Uterus (tissue), 4 donors: ENCODE results near the gene ORM1. TPM values are rescaled to one million over a fixed set of nuclear protein-coding genes. Genes with fewer than 3 reads are reported as not detected.

ENCODE experiments used
- DNase-seq, 2 donors: peaks; one replicate each; pipeline ENCODE4 v3.0.0-alpha.2; 2019 to 2020
- H3K27ac ChIP-seq, 2 donors: fragments of 200-600 bp; sonication (generic); 1 replicate in 1 of 2; 2 replicates in 1 of 2; pipeline ENCODE4 v1.5.1; 2016 to 2018
- H3K27me3 ChIP-seq, 2 donors: fragments of 200-600 bp; sonication (generic); one replicate each; pipeline ENCODE4 v1.5.1; 2018 to 2019; ENCODE audit warnings: control low read depth in 1 of 2
- H3K36me3 ChIP-seq, 2 donors: fragments of 200-600 bp; sonication (generic); one replicate each; pipeline ENCODE4 v1.5.1; 2019; ENCODE audit warnings: control low read depth in 1 of 2
- H3K4me1 ChIP-seq, 2 donors: fragments of 200-600 bp; sonication (generic); one replicate each; pipeline ENCODE4 v1.5.1; 2018 to 2019; ENCODE audit warnings: control low read depth in 1 of 2
- H3K4me3 ChIP-seq, 2 donors: fragments of 200-600 bp; sonication (generic); 1 replicate in 1 of 2; 2 replicates in 1 of 2; pipeline ENCODE4 v1.5.1; 2018 to 2019; ENCODE audit warnings: mild to moderate bottlenecking in 1 of 2
- H3K9me3 ChIP-seq, 2 donors: fragments of 200-600 bp; sonication (generic); one replicate each; pipeline ENCODE4 v1.5.1; 2019; ENCODE audit warnings: control low read depth in 1 of 2
- POLR2A ChIP-seq, 2 donors: fragments of 450-650 bp; IDR thresholded peaks; one replicate each; pipeline ENCODE4 v1.6.1; 2016; ENCODE audit warnings: antibody characterized with exemption in 2 of 2, mild to moderate bottlenecking in 1 of 2, moderate library complexity in 1 of 2
- intact Hi-C: fragments of 100-400 bp; cut with DNase I; formaldehyde crosslinking; loops from one replicate; pipeline ENCODE4 v1.15.1; 2023; ENCODE audit warnings: low total_unique reads
- total RNA-seq, 4 donors: library from RNA; depleted of rRNA in 3 of 4; stranded (reverse); fragments of >200 nt in 3 of 4; gene quantifications; one replicate each; pipeline versions ENCODE4 v1.1.0 to v1.2.4, GENCODE V29; 2014 to 2023
- TF ChIP-seq, protein P1 (sequence below), 4 experiments: fragments of 200-600 bp in 2 of 4; fragments of 450-650 bp in 2 of 4; sonication (generic) in 2 of 4; IDR thresholded peaks; one replicate each; pipeline ENCODE4 v1.5.1; 2016 to 2019; ENCODE audit warnings: antibody characterized with exemption in 4 of 4, mild to moderate bottlenecking in 2 of 4, moderate library complexity in 1 of 4
- donor health status: DM: yes; HTN: yes; CAD: no.

ORM1 gene
- total RNA-seq, 4 donors from 2014 or later: 1.9 to 2.4 TPM; not detected in 2

GRCh38 chr9:114284316-114285060 is 38.4 kb upstream of the ORM1 start:
- Histone ChIP-seq H3K27me3 (no peaks in the 10 kb centered on the region), H3K27ac (no peak overlapping the region), H3K36me3 (no peaks in the 10 kb centered on the region), H3K4me1 (no peaks in the 10 kb centered on the region), H3K9me3 (no peaks in the 10 kb centered on the region), H3K4me3 (no peak overlapping the region)
- intact Hi-C loops: no loop called here
- peak; percentile 10 to 11 for DNase-seq
- TF ChIP-seq POLR2A (IDR thresholded peaks at IDR 0.05): no peak
- TF ChIP-seq, protein P1, sequence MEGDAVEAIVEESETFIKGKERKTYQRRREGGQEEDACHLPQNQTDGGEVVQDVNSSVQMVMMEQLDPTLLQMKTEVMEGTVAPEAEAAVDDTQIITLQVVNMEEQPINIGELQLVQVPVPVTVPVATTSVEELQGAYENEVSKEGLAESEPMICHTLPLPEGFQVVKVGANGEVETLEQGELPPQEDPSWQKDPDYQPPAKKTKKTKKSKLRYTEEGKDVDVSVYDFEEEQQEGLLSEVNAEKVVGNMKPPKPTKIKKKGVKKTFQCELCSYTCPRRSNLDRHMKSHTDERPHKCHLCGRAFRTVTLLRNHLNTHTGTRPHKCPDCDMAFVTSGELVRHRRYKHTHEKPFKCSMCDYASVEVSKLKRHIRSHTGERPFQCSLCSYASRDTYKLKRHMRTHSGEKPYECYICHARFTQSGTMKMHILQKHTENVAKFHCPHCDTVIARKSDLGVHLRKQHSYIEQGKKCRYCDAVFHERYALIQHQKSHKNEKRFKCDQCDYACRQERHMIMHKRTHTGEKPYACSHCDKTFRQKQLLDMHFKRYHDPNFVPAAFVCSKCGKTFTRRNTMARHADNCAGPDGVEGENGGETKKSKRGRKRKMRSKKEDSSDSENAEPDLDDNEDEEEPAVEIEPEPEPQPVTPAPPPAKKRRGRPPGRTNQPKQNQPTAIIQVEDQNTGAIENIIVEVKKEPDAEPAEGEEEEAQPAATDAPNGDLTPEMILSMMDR (IDR thresholded peaks at IDR 0.05): no peak

DNA sequence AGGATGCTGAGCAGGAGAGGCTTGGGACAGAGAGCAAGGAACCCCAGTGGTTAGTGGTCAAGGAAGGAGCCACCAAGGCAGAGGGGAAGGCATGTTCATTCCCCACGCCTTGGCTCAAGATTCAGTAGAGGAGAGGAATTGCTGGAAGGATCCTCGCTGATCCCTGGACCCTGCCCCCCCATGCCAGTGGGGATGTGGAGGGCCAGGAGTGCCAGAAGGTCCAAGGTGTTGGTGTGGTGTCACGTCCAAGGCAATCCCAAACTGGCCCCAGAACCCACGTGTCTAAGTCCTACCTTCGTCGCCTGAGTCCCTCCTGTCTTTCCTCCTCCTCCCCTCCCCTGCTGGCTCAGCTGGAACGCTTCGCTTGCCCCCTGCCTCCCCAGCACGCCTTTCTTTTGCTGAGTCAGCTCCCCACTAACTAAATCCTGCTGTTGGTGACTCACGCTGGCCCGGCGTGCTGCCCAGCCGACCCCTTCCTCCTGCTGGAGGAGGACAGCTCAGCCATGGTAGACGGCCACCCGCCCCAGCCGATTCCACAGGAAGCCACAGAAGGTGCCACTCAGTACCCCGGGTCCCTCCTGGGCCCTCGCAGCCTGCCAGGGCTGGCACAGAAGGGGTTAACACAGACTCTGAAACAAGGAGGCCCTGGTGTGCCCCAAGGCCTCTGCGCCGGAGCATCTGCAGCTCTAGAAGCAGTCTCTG is 37.6 kb upstream of the ORM1 start:
- peak overlapping the region; percentile 33 to 45 for H3K27ac ChIP-seq
- H3K36me3 ChIP-seq: no peaks in the 10 kb centered on the region
- intact Hi-C loops: no loop called here
- TF ChIP-seq POLR2A (IDR thresholded peaks at IDR 0.05): no peak
- TF ChIP-seq, protein P1 (IDR thresholded peaks at IDR 0.05): peak in 1 of 4 experiments; percentile 35
- no peaks in the 10 kb centered on the region for H3K27me3 ChIP-seq
- H3K4me1 ChIP-seq: no peaks in the 10 kb centered on the region
- H3K9me3 ChIP-seq: no peaks in the 10 kb centered on the region
- peak; percentile 77 to 85 for DNase-seq
- H3K4me3 ChIP-seq: no peak overlapping the region

GRCh38 chr9:114286146-114286679 is 36.7 kb upstream of the ORM1 start:
- no peak overlapping the region for H3K27ac ChIP-seq

DNA sequence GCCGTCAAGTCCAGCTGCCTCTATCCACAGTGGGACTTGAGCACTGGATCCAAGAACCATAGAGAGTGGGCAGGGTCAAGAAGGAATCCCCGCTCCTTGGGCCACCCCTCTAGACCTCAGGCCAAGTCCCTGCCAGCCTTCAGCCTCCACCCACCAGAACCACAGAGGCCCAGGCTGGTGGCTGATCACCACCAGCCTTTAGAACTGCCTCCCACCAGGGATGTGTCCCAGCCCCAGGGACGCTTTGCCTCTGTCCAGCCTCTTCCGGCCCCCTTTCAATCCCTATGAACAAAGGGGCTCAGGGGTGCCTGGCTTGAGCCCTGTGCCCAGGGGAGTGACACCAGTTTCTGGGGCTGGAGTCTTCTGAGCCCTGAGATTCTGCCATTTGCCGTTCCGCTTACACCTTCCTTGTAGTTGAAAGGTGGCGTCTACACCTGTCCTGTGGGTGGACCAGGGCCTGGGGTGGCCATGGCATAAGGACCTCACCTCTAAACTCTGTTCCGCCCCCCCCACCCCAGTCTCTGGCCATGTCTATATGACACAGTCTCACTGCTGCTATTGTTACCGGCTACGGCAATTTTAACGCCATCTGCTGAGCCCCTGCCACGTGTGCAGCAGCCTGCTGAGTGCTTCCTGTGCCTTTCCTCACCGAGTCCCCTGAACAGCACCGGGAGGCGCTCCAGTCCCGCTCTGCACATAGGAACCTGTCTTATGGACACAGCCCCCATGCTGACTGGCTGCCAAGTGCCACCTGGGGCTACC is 35.7 kb upstream of the ORM1 start:
- intact Hi-C loops: no loop called here
- H3K9me3 ChIP-seq: no peaks in the 10 kb centered on the region
- no peak overlapping the region for H3K27ac ChIP-seq
- no peaks in the 10 kb centered on the region for H3K36me3 ChIP-seq
- no peaks in the 10 kb centered on the region for H3K27me3 ChIP-seq
- H3K4me3 ChIP-seq: no peak overlapping the region
- peak; percentile 15 to 16 for DNase-seq
- no peaks in the 10 kb centered on the region for H3K4me1 ChIP-seq
- TF ChIP-seq POLR2A (IDR thresholded peaks at IDR 0.05): no peak
- TF ChIP-seq, protein P1 (IDR thresholded peaks at IDR 0.05): no peak

More at GRCh38 chr9:114286146-114286679, 36.7 kb upstream of the ORM1 start:
- TF ChIP-seq, protein P1 (IDR thresholded peaks at IDR 0.05): no peak
- TF ChIP-seq POLR2A (IDR thresholded peaks at IDR 0.05): no peak
- H3K4me3 ChIP-seq: no peak overlapping the region
- DNase-seq: peak; percentile 8 to 10
- no peaks in the 10 kb centered on the region for H3K9me3 ChIP-seq
- no peaks in the 10 kb centered on the region for H3K36me3 ChIP-seq
- no peaks in the 10 kb centered on the region for H3K4me1 ChIP-seq
- intact Hi-C loops: no loop called here
- H3K27me3 ChIP-seq: no peaks in the 10 kb centered on the region
